ENCODE measurements around the gene NID2. TPM values are rescaled to one million over a fixed set of nuclear protein-coding genes. Genes with fewer than 3 reads are reported as not detected.

Gene NID2
- total and polyA plus RNA-seq, 4 donors, result 2.3 to 23.3 (median 10.1) TPM

DNA sequence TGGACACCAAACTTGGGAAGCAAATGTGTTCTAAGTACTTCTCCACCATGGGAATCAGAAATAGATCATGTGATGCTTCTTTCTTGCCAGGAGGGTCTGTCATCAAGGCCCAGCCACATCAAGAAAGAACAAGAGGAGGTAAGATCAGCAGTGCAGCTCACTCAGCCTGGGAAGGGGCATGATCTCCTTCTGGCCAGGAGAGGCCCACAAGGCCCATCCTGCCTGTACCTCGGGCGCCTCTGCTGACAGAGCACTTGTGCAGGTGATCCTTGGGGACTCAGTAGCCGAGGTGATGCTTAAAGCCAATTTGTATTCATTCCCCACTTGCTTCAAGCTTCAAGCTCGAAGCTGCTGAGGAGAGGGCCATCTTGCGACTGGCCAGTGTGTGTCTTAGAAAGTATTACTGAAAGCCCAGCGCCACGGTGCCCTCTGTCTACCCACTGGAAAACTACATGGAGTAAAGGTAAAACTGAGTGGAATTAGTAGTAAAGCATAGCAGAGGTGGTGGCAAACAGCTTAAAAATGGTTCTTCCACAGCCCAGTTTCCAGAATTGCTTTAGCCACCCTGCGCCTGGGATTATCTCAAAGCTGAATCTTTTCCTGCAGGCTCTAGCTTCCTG lies 53.3 kb downstream of the NID2 start:
- TF ChIP-seq NR2F2 (IDR thresholded peaks at IDR 0.05), result no peak
- TF ChIP-seq RAD21 (IDR thresholded peaks at IDR 0.05), result peak; percentile 46 to 60
- no peak for TF ChIP-seq GABPA (IDR thresholded peaks at IDR 0.05 in 1 of 2, conservative IDR thresholded peaks at IDR 0.05 in 1 of 2)
- peak; percentile 23 for TF ChIP-seq CTCF (IDR thresholded peaks at IDR 0.05; ENCODE audit: low read depth, low read length, missing input control)
- TF ChIP-seq SP1 (IDR thresholded peaks at IDR 0.05), result no peak
- TF ChIP-seq, protein P1, sequence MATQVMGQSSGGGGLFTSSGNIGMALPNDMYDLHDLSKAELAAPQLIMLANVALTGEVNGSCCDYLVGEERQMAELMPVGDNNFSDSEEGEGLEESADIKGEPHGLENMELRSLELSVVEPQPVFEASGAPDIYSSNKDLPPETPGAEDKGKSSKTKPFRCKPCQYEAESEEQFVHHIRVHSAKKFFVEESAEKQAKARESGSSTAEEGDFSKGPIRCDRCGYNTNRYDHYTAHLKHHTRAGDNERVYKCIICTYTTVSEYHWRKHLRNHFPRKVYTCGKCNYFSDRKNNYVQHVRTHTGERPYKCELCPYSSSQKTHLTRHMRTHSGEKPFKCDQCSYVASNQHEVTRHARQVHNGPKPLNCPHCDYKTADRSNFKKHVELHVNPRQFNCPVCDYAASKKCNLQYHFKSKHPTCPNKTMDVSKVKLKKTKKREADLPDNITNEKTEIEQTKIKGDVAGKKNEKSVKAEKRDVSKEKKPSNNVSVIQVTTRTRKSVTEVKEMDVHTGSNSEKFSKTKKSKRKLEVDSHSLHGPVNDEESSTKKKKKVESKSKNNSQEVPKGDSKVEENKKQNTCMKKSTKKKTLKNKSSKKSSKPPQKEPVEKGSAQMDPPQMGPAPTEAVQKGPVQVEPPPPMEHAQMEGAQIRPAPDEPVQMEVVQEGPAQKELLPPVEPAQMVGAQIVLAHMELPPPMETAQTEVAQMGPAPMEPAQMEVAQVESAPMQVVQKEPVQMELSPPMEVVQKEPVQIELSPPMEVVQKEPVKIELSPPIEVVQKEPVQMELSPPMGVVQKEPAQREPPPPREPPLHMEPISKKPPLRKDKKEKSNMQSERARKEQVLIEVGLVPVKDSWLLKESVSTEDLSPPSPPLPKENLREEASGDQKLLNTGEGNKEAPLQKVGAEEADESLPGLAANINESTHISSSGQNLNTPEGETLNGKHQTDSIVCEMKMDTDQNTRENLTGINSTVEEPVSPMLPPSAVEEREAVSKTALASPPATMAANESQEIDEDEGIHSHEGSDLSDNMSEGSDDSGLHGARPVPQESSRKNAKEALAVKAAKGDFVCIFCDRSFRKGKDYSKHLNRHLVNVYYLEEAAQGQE (IDR thresholded peaks at IDR 0.05), result no peak
- WGBS, result 63% methylated on average over 8 of the region's 8 CpGs
- H3K9ac ChIP-seq (ENCODE audit: low read depth in 1 of 2, low read length in 2 of 2), result no peak overlapping the region
- no peak overlapping the region for H3K4me3 ChIP-seq (ENCODE audit: low read depth in 1 of 3, low read length in 3 of 3)
- no peak for DNase-seq (ENCODE audit: low spot score)
- peaks cover 3 to 11% (median 9%) of the 10 kb centered on the region in 4 donors for H3K36me3 ChIP-seq (ENCODE audit: control insufficient read depth in 4 of 4, insufficient read depth in 3 of 4, low read depth in 1 of 4, low read length in 3 of 4)
- H3K27ac ChIP-seq (ENCODE audit: low read depth in 1 of 2, low read length in 2 of 2), result no peak overlapping the region
- H3K4me1 ChIP-seq (ENCODE audit: control insufficient read depth in 4 of 4, insufficient read depth in 4 of 4, low read length in 3 of 4), result no peaks in the 10 kb centered on the region
- no peaks in the 10 kb centered on the region for H3K9me3 ChIP-seq (ENCODE audit: control insufficient read depth in 4 of 4, low read length in 3 of 4)
- no peaks in the 10 kb centered on the region for H3K27me3 ChIP-seq (ENCODE audit: control insufficient read depth in 4 of 4, insufficient read depth in 4 of 4, low read length in 3 of 4)

DNA sequence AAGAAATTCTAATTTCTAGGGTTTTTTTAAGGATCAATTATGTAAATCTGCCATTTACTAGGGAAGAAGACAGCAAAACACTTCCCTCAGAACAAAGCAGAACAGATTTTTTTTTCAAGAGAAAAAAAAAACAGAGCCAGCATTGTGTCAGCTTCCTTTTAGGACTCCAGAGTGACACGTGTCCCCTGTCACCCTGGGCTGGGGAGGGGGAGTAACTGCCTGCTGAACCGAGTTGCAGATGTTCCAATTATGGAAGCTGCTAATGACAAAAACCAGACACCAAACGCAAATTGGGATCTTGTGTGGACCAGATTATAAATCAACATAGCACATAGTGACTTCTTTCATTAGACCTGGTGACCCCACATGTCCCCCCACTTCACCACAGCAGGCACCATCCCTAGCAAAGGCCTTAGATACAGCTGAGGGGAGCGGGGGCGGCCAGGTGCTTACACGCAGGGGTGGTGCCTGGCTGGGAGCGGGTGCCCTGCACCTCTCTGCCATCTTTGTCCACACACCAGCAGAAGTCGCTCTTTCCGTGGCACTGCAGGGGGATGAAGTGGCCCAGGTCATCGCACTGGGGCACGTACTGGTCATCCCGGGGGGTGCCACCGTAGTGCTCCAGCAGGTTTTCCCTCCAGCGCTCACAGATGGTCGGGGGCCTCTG lies 54.1 kb downstream of the NID2 start:
- Histone ChIP-seq H3K4me3 (ENCODE audit: low read depth in 1 of 3, low read length in 3 of 3) (no peak overlapping the region), H3K9me3 (ENCODE audit: control insufficient read depth in 4 of 4, low read length in 3 of 4) (no peaks in the 10 kb centered on the region), H3K36me3 (ENCODE audit: control insufficient read depth in 4 of 4, insufficient read depth in 3 of 4, low read depth in 1 of 4, low read length in 3 of 4) (peaks cover 3 to 16% (median 12%) of the 10 kb centered on the region in 4 donors), H3K9ac (ENCODE audit: low read depth in 1 of 2, low read length in 2 of 2) (no peak overlapping the region), H3K27me3 (ENCODE audit: control insufficient read depth in 4 of 4, insufficient read depth in 4 of 4, low read length in 3 of 4) (no peaks in the 10 kb centered on the region), H3K27ac (ENCODE audit: low read depth in 1 of 2, low read length in 2 of 2) (no peak overlapping the region), H3K4me1 (ENCODE audit: control insufficient read depth in 4 of 4, insufficient read depth in 4 of 4, low read length in 3 of 4) (no peaks in the 10 kb centered on the region)
- no peak for DNase-seq (ENCODE audit: low spot score)
- TF ChIP-seq ZBTB33 (IDR thresholded peaks at IDR 0.05) (no peak), NR2F2 (IDR thresholded peaks at IDR 0.05) (no peak), GABPA (IDR thresholded peaks at IDR 0.05 in 1 of 2, conservative IDR thresholded peaks at IDR 0.05 in 1 of 2) (no peak), TAF1 (conservative IDR thresholded peaks at IDR 0.05) (no peak), MAX (IDR thresholded peaks at IDR 0.05) (no peak), SP1 (IDR thresholded peaks at IDR 0.05) (no peak), RXRA (IDR thresholded peaks at IDR 0.05) (no peak), FOXA1 (IDR thresholded peaks at IDR 0.05) (no peak), JUND (IDR thresholded peaks at IDR 0.05) (no peak), CTCF (IDR thresholded peaks at IDR 0.05; ENCODE audit: low read depth, low read length, missing input control) (no peak), HNF4G (IDR thresholded peaks at IDR 0.05) (no peak)
- TF ChIP-seq, protein P1 (IDR thresholded peaks at IDR 0.05), result no peak
- WGBS, result 82% methylated on average over 15 of the region's 15 CpGs

Measured in liver (tissue), 9 donors.